Testis (tissue), 2 donors: ENCODE measurements around the gene ESYT2.

ENCODE experiments used
- POLR2A ChIP-seq: fragments of 450-650 bp; IDR thresholded peaks from one replicate; pipeline ENCODE4 v1.6.1; 2017; ENCODE audit warnings: antibody characterized with exemption, mild to moderate bottlenecking, moderate library complexity
- TF ChIP-seq, protein P1 (sequence below), 3 experiments: fragments of 450-650 bp in 2 of 3; fragments of 200-600 bp in 1 of 3; sonication (generic) in 1 of 3; IDR thresholded peaks; one replicate each; pipeline ENCODE4 v1.5.1; 2016 to 2019; ENCODE audit warnings: antibody characterized with exemption in 3 of 3, mild to moderate bottlenecking in 2 of 3, moderate library complexity in 1 of 3

GRCh38 chr7:158849442-158849767 lies 20.1 kb upstream of the ESYT2 start:
- TF ChIP-seq, protein P1, sequence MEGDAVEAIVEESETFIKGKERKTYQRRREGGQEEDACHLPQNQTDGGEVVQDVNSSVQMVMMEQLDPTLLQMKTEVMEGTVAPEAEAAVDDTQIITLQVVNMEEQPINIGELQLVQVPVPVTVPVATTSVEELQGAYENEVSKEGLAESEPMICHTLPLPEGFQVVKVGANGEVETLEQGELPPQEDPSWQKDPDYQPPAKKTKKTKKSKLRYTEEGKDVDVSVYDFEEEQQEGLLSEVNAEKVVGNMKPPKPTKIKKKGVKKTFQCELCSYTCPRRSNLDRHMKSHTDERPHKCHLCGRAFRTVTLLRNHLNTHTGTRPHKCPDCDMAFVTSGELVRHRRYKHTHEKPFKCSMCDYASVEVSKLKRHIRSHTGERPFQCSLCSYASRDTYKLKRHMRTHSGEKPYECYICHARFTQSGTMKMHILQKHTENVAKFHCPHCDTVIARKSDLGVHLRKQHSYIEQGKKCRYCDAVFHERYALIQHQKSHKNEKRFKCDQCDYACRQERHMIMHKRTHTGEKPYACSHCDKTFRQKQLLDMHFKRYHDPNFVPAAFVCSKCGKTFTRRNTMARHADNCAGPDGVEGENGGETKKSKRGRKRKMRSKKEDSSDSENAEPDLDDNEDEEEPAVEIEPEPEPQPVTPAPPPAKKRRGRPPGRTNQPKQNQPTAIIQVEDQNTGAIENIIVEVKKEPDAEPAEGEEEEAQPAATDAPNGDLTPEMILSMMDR (IDR thresholded peaks at IDR 0.05), result no peak
- no peak for TF ChIP-seq POLR2A
